Measurements from ENCODE around the gene TMEM121.
"Not testable (repeated sequence)": the region's sequence is repeated elsewhere in the genome, so short reads cannot be mapped to it uniquely, and the experiment has no call there.

Gene TMEM121

GRCh38 chr14:105571181-105571951 lies 45.0 kb downstream of the TMEM121 start:
- DNase-seq = not testable (repeated sequence)

GRCh38 chr14:105572063-105572462 lies 45.7 kb downstream of the TMEM121 start:
- DNase-seq = not testable (repeated sequence)

- not testable (repeated sequence) for DNase-seq
Measured at GRCh38 chr14:105573841-105574240, 47.5 kb downstream of the TMEM121 start.

GRCh38 chr14:105574411-105574810 lies 48.0 kb downstream of the TMEM121 start:
- not testable (repeated sequence) for DNase-seq

GRCh38 chr14:105575016-105575700 lies 48.8 kb downstream of the TMEM121 start:
- not testable (repeated sequence) for DNase-seq

- DNase-seq = no peak
Measured at GRCh38 chr14:105576525-105577088, 50.2 kb downstream of the TMEM121 start.

GRCh38 chr14:105577314-105577861 lies 51.0 kb downstream of the TMEM121 start:
- DNase-seq = no peak

GRCh38 chr14:105578070-105578469 lies 51.7 kb downstream of the TMEM121 start:
- no peak for DNase-seq

GRCh38 chr14:105579221-105579620 lies 52.8 kb downstream of the TMEM121 start:
- not testable (repeated sequence) for DNase-seq
